GM19025 (cell line): ENCODE measurements around the gene LCN15.

Experiments used
- ATAC-seq: cut with Tn5 transposase; IDR thresholded peaks from one replicate; pipeline ENCODE4 v1.9.1; 2021; ENCODE audit warnings: mild to moderate bottlenecking, low read depth, moderate library complexity; ENCODE audit not compliant: unreplicated experiment

Gene LCN15

GRCh38 chr9:136724772-136725171, 39.5 kb downstream of the LCN15 start:
- no peak for ATAC-seq

DNA sequence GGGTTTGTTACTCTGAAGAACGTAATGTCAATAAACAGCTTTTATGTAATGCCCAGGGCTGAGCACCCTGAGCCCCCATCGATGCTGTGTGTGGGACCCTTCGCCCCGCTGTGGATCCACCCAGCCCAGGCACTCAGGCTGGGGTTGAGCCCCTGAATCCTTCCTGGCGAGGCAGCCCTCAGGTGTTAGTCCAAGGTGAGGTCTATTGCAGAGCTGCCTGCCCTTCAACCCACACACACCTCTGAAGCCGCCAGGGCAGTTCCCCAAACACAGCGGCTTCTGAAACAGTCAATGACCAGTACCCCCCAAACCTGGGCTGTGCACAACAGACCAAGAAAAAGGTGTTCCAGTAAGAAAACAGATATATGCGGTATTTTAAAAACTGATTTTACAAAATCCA, 40.3 kb downstream of the LCN15 start:
- ATAC-seq = no peak

- no peak for ATAC-seq
Measured at GRCh38 chr9:136723362-136723976, 40.8 kb downstream of the LCN15 start.

- no peak for ATAC-seq
Measured at GRCh38 chr9:136722969-136723356, 41.4 kb downstream of the LCN15 start.

GRCh38 chr9:136722093-136722968, 42.0 kb downstream of the LCN15 start:
- no peak for ATAC-seq

DNA sequence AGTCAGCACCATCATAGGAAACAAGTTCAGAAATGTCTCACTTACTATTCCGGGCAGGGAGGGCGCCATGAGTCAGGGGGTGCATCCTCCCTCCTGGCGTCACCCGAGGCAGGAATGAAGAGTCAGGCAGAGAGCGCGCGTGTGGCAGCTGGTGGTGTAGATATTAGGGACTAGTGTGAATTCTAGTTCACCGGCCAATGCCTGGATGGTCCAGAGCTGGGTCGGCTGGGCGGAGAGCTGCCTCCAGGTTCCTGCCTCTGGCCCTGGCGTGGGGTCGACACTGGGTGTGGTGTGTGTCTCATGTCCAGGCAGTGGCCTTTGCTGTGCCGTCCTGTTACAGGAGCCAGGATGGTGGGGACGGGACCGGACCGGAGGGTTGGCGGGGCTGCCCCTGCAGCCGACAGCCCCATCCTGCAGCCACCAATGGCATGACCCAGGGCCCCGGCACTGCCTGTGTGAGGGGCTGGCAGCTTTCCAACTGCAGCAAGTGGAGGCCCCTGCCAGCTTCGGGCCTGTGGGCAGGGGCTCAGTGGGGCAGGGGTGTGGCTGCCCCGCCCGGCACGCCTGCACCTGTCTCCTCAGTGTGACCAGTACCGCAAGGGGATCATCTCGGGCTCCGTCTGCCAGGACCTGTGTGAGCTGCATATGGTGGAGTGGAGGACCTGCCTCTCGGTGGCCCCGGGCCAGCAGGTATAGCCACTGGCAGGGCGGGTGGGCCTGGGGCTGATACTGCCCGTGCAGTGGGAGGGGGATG, 42.8 kb downstream of the LCN15 start:
- ATAC-seq = no peak

GRCh38 chr9:136720898-136721338, 43.4 kb downstream of the LCN15 start:
- no peak for ATAC-seq

DNA sequence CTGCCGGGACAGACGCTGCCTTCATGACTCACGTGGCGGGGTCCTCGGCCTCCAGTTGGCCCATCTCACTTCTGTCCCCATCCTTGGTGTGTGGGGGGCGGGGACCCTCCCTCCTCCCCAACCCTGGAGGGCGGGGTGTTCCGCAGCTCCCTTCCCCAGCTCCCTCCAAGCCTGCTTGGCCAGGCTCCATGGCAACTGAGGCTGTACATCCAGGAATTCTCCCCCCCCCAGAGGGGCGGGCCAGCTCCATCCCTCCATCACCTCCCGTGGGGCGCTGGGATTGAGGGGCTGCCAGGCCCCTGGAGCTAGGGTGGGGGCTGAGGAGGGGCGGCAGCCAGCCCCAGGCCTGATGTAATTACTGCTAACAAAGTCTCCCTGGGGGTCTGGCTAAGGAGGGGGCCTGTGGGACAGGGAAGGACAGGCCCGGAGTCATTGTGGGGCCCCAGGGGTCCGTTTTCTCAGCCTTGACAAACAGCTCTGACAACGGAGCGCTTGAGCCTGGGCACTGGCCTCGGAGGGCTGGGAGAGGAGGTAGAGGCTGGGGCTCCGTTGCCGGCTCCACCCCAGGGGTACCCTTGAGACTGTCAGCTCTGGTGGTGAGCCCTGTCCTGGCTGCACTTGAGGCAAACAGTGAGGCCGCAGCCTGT, 43.9 kb downstream of the LCN15 start:
- ATAC-seq = no peak

DNA sequence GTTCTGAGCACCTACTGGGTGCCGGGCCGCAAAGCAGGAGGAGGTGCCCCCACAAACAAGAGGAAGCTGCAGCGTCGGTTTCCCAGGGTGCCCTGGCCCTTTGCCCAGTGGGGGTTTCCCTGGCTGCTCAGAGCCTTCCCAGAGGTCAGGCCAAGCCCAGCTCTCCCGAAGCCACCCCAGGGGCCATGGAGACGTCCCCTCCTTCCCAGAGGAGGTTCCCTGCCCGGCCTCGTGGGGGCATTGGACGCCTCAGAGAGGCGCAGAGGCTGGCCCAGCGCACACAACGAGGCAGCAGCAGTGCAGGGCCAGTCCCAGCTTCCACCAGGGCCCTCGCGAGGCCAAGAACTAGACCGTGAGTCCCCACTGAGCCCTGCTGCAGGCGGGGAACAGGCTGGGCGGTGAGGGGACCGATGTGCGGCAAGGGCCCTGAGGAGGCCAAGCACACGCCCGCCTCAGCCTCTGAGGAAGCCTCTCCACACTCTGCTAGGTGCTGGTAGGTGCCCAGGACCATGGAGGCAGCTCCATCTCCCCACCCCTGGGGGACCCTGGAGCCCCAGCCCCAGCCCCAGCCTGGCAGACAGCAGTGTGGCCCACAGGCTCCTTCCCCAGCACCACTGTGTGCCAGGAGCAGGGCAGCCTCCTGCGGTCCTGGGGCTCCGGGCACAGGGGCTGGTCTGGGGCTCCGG, 45.0 kb downstream of the LCN15 start:
- no peak for ATAC-seq

DNA sequence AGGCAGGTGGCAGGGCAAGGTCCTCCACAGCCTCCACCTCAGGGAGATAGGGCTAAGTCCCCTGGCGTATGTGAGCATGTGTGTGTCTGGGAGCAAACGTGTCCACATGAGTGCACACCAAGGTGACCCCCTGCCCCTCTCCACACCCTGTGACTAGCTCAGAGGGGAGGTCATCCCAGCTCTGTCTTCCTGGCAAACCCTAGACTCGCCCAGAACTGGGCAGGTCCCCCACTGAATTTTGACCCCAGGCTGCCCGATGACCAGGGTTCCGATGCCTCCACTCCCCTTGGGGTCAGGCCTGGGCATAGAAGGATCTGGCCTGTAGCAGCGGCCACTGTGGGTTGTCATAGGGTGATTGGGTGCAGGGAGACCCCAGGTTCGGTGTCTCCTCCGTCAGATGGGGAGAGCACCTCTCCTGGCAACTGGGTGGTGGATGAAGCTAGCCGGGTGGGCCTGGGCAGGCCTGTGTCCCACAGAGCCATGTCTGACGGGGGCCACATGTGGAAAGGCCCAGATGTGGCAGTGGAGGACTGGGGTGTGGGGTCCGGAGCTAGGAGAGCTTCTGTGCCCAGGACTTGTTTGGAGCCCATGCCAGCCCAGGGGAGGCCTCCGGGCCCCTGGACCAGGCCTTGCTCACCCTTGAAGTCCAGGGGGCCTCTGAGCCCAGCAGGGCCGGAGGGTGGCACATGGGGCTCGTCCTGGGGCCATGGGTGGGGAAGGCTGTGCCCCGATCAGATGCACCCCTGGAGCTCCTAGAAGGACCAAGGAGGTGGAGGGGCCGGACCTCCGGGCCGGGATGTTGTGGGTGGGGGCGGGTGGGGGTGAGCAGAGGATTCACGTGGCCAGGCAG, 45.7 kb downstream of the LCN15 start:
- no peak for ATAC-seq

DNA sequence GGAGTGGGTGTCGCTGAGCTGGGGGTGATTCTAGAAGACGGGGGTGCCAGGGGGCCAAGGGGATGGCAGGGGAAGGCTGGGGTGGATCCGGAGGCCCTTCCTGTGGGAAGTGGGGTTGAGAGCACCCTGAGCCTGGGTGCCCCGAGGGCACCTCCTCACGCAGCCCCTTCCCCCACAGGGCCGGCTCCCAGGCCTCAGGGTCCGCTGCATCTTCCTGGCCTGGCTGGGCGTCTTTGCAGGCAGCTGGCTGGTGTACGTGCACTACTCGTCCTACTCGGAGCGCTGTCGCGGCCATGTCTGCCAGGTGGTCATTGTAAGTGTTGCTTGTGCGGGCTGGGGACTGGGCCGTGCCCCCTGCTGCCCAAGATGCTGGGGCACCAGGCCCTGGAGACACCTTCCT, 46.9 kb downstream of the LCN15 start:
- no peak for ATAC-seq

DNA sequence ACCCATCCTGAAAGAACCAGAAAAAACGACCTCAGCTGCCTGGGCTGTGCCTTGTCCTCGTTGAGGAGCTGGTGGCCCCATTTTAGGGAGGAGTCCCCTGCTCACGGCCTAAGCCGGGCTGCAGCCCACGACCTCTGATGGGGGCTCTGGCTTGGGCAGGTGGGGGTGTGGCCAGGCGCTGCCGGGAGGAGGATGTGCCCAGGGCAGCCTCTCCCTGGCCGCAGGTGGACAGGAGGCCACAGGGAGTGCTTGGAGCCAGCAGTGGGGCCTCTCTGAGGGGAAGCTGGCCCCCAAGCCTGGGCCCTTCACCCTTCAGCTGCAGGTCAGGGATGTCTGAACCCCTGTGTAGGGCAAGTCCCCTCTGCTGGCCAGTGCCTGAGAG, 49.4 kb downstream of the LCN15 start:
- ATAC-seq = no peak

DNA sequence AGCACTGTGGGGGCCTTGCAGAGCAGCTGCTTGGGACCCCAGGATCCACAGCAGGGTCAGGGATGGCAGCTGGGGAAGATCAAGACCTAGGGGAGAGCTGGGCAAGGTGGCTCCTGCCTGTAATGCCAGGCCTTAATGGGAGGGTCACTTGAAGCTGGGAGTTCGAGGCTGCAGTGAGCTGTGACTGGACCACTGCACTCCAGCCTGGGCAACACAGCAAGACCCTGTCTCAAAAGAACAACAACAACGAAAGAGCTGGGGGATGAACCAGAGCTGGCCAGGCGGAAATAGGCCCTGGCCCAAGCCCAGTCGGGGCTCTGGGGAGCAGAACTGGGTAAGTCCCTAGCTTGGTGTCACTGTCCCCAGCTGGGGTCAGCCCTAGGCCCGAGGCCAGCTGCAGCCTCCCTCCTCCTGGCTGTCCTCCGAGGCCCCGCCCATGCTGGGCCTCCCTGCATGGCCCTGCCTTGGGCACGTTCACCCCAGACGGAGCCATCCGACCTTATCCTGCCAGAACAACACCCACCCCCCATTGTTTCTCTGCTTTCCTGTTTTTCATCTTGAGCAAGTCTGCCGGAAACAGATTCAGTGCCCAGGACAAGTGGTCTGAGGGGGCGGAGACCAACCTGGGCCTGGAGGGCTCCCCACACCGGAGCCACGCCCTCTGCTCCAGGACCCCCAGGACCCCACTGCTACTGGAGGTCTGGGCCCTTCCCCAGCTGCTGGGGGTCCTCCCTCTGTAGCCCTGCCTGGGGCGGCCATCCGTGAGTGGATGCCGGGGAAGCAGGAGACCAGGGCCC, 50.0 kb downstream of the LCN15 start:
- ATAC-seq = no peak

DNA sequence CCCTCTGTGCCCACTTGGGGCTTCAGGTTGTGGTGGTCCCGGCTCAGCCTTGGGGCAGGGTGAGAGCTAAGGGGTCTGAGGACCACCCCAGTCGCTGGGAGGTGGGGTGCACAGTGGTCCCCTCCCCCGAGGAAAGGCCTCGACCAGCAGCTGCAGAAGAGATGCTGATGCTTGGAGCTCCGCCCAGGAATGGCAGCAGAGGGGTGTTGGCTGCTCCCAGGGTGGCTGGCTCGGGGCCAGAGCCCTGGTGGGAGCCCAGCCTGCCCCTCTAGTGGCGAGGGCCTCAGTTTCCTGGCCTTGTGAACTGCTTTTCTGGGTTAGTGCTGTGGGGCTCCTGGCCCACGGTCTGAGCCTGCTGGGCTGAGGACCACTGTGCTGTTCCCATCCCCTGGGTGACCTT, 50.8 kb downstream of the LCN15 start:
- no peak for ATAC-seq

GRCh38 chr9:136712690-136713544, 51.4 kb downstream of the LCN15 start:
- no peak for ATAC-seq

GRCh38 chr9:136711751-136712689, 52.3 kb downstream of the LCN15 start, which contains the start of gene DIPK1B:
TSS of gene DIPK1B (plus strand) at chr9:136712572. CDS start at chr9:136712666, 94 bp downstream.
- no peak for ATAC-seq
